HEK293 (cell line): ENCODE measurements around the gene MBOAT7.

Source experiments
- HOXA7 ChIP-seq: sonication (generic); formaldehyde crosslinking; IDR thresholded peaks from 2 replicates; pipeline ENCODE4 v1.8.1; 2022; ENCODE audit warnings: missing genetic modification reagents, borderline replicate concordance
- ZBTB6 ChIP-seq: fragments of 450-650 bp; formaldehyde crosslinking; IDR thresholded peaks from 2 replicates; pipeline ENCODE4 v1.5.1; 2017; ENCODE audit warnings: missing biosample characterization, missing genetic modification characterization
- ZNF24 ChIP-seq: fragments of 450-650 bp; formaldehyde crosslinking; IDR thresholded peaks from 2 replicates; pipeline ENCODE4 v1.5.1; 2016; ENCODE audit warnings: missing biosample characterization, missing genetic modification characterization
- ZNF280D ChIP-seq: fragments of 450-650 bp; formaldehyde crosslinking; IDR thresholded peaks from 2 replicates; pipeline ENCODE4 v1.5.1; 2016; ENCODE audit warnings: missing biosample characterization, missing genetic modification characterization
- ZNF510 ChIP-seq: fragments of 450-650 bp; formaldehyde crosslinking; IDR thresholded peaks from 2 replicates; pipeline ENCODE4 v1.5.1; 2018; ENCODE audit warnings: mild to moderate bottlenecking, missing genetic modification characterization, missing biosample characterization; ENCODE audit not compliant: insufficient replicate concordance

- TF ChIP-seq HOXA7 (CRISPR knock-in tag) (no peak), ZNF510 (tag by site-specific recombination) (no peak), ZBTB6 (tag by site-specific recombination) (no peak), ZNF280D (tag by site-specific recombination) (no peak), ZNF24 (tag by site-specific recombination) (no peak)
Observed at GRCh38 chr19:54151362-54152035, 37.9 kb downstream of the MBOAT7 start.
